ENCODE results near the gene SHFL. TPM values are rescaled to one million over a fixed set of nuclear protein-coding genes. Genes with fewer than 3 reads are reported as not detected.
A peak's percentile ranks its signal among the peaks of the same experiment; 100 is the strongest.

SHFL gene
- 8.5 TPM for total RNA-seq
- long read RNA-seq, transcript C19orf66-201 (8 exons, 2,117 nt): major isoform, 20 of 32 reads
- long read RNA-seq, transcript C19orf66-203 (7 exons, 2,079 nt): minor isoform, 8 of 32 reads
- long read RNA-seq, partial matches to known transcripts: 1 of 32 reads
- long read RNA-seq, other reads (novel, unspliced or antisense): 1 of 32 reads

GRCh38 chr19:10085641-10086590 is at the start of gene SHFL:
TSS of gene SHFL (plus strand) at chr19:10086317. CDS start at chr19:10086428, 111 bp downstream.
- peak; percentile 88 for DNase-seq
- intact Hi-C loops (cut with DNase I): no loop called here
- peak; percentile 96 for ATAC-seq (ENCODE audit: poor library complexity)

DNA sequence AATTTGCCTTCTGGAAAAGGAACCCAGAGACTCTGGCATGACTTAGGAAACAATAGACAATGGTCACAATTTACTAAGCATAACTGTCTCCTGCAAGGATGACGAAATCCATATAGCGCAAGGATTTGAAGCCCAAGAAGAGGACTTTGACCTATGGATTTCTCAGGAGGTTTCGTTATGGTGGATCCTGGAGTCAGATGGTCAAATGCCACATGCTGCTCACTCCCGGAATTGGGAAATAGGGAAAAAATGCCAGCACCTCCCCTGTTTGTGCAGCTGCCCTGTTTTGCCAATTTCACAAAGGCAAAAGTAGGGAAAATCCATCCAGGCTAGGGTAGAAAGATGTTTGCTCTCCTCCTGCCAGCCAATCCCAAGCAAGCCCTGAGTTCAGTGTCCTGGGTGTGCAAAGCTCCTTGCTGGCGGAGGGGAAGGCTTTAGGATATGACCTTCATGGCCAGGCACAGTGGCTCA is 49.5 kb upstream of the SHFL start:
- intact Hi-C loops (cut with DNase I): no loop called here
- DNase-seq: no peak
- no peak for ATAC-seq (ENCODE audit: poor library complexity)

DNA sequence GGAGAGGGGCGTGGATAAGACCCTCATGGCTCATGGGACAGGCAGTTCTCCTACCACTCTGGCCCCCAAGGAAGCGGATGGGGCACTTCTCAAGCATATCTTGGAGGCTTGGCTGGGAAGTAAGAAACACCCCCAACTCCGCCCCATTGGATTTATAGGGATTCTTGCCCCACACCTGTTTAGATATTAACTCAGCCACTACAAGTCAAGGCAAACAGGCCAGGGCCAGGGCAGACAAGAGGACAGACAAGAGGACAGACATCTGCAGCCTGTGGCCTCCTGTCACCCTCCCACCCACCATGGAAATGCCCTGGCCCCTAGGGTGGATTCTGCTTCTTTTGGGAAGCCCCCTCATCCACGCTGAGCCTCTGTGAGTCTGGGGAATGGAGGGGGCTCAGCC is 48.8 kb upstream of the SHFL start:
- ATAC-seq (ENCODE audit: poor library complexity): no peak

GRCh38 chr19:10037809-10038208 is 48.3 kb upstream of the SHFL start:
- DNase-seq (no peak), ATAC-seq (ENCODE audit: poor library complexity) (no peak)
- intact Hi-C loops (cut with DNase I): no loop called here

More for the DNA sequence above, 48.8 kb upstream of the SHFL start:
- intact Hi-C loops (cut with DNase I): no loop called here
- no peak for DNase-seq

GRCh38 chr19:10043286-10043927 is 42.7 kb upstream of the SHFL start:
- ATAC-seq (ENCODE audit: poor library complexity) (no peak), DNase-seq (no peak)
- intact Hi-C loops (cut with DNase I): no loop called here

- no peak for ATAC-seq (ENCODE audit: poor library complexity)
- intact Hi-C loops (cut with DNase I): no loop called here
- no peak for DNase-seq
Measured at GRCh38 chr19:10044390-10044789, 41.7 kb upstream of the SHFL start.

GRCh38 chr19:10045371-10045770 is 40.7 kb upstream of the SHFL start:
- DNase-seq: no peak
- no peak for ATAC-seq (ENCODE audit: poor library complexity)
- intact Hi-C loops (cut with DNase I): no loop called here

- DNase-seq (no peak), ATAC-seq (ENCODE audit: poor library complexity) (no peak)
- intact Hi-C loops (cut with DNase I): no loop called here
Measured at GRCh38 chr19:10049626-10050025, 36.5 kb upstream of the SHFL start.

- intact Hi-C loops (cut with DNase I): no loop called here
- no peak for DNase-seq
- no peak for ATAC-seq (ENCODE audit: poor library complexity)
Measured at GRCh38 chr19:10052602-10053360, 33.3 kb upstream of the SHFL start.

GRCh38 chr19:10061717-10062310 is 24.3 kb upstream of the SHFL start:
- ATAC-seq (ENCODE audit: poor library complexity) (no peak), DNase-seq (no peak)

DNA sequence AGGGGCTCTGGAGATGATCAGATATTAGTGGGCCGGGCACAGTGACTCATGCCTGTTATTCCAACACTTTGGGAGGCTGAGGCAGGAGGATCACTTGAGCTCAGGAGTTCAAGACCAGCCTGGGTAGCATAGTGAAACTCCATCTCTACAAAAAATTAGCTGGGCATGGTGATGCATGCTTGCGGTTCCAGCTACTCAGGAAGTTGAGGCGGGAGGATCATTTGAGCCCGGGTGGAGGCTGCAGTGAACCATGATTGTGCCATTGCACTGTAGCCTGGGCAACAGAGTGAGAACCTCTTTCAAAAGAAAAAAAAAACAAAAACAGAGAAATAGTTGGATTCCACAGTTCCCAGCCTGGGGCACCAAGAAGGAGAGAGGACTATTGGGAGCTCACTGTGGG is 17.9 kb upstream of the SHFL start:
- DNase-seq: no peak
- no peak for ATAC-seq (ENCODE audit: poor library complexity)
- intact Hi-C loops (cut with DNase I): no loop called here

More at GRCh38 chr19:10061717-10062310, 24.3 kb upstream of the SHFL start:
- intact Hi-C loops (cut with DNase I): no loop called here

DNA sequence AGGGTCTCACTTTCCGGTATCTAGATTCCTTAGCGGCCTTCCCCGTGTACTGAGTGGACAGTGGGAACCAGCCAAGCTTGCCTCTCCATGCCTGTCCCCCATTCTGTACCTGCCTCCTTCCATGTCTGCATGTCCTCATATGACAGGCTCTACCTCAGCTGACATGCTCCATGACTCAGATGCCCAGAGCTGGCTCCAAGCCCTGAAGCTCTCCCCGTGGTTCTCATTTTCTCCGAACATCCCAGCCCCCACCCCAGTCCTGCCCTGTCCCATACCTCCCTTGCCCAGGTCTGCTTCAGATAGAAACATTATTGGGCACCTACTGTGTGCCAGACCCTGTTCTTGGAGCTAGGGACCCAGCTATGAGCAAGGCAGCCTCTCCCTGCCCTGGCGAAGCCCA is 17.1 kb upstream of the SHFL start:
- DNase-seq (no peak), ATAC-seq (ENCODE audit: poor library complexity) (no peak)
- intact Hi-C loops (cut with DNase I): no loop called here

DNA sequence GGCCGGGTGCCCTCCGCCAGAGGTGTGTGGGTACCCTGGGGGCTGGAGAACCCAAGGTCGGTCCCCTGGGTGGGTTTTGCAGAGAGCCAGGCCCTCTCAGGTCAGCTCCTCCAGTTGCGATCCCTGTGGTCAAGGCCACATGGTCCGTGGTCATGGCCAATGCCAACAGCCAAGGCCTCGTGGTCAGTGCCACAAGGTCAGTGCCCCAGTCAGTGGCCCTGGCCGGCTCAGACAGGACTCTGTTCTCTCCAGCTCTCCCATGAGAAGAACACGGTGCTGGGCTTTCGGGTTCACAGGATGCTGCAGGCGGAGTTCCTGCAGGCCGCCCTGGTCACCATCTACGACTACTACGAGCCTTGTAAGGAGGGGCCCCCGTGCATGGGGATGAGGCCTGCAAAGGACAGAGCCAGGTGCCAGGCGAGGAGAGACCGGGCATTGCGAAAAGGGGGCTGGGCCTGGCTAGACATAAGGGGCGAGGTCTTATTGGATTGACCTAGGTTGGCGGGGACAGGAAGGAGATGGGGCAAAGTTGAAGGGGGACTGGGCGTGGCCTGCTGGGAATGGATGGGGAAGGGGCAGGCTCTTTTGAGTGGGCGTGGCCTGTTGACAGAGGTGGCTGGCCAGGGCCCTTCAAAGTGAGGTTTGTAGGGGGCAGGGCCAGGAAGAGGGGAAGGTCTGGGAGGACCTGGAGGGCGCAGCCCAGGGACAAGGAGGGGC is 15.2 kb upstream of the SHFL start:
- ATAC-seq (ENCODE audit: poor library complexity) (no peak), DNase-seq (no peak)
- intact Hi-C loops (cut with DNase I): no loop called here

GRCh38 chr19:10074153-10074552 is 12.0 kb upstream of the SHFL start:
- ATAC-seq (ENCODE audit: poor library complexity): no peak
- intact Hi-C loops (cut with DNase I): no loop called here
- DNase-seq: no peak

- ATAC-seq (ENCODE audit: poor library complexity): no peak
- intact Hi-C loops (cut with DNase I): no loop called here
- DNase-seq: no peak
Measured at GRCh38 chr19:10076535-10076934, 9.6 kb upstream of the SHFL start.

GRCh38 chr19:10078329-10078728 is 7.8 kb upstream of the SHFL start:
- intact Hi-C loops (cut with DNase I): no loop called here
- DNase-seq (no peak), ATAC-seq (ENCODE audit: poor library complexity) (no peak)

- ATAC-seq (ENCODE audit: poor library complexity) (no peak), DNase-seq (peak; percentile 3)
- intact Hi-C loops (cut with DNase I): no loop called here
Measured at GRCh38 chr19:10079031-10079453, 7.1 kb upstream of the SHFL start.

- no peak for DNase-seq
- intact Hi-C loops (cut with DNase I): no loop called here
- no peak for ATAC-seq (ENCODE audit: poor library complexity)
Measured at GRCh38 chr19:10083911-10084310, 2.2 kb upstream of the SHFL start.

Data from Right ventricle myocardium superior (tissue), 1 donor.